Measurements from ENCODE around the gene HDAC10. TPM values are rescaled to one million over a fixed set of nuclear protein-coding genes. Genes with fewer than 3 reads are reported as not detected.

HDAC10 gene
- total and polyA plus RNA-seq, 10 of the 15 experiments (the other 5 are each of a cell fraction or from before 2014, with no cell fraction given) = 0.26 to 48.6 (median 5.0) TPM

GRCh38 chr22:50219800-50220602 is 31.1 kb downstream of the HDAC10 start:
- DNase-seq (ENCODE audit: low read depth, low spot score) (no peak), FAIRE-seq (no peak), ATAC-seq (no peak)
- Histone ChIP-seq H3K27ac (ENCODE audit: control insufficient read depth, insufficient read depth) (no peak overlapping the region), H3K9me3 (replicated peaks; ENCODE audit: control insufficient read depth, insufficient read depth, low read length) (no peaks in the 10 kb centered on the region), H3K79me2 (ENCODE audit: control insufficient read depth, insufficient read depth, low read length) (no peaks in the 10 kb centered on the region; the same call in 1 of the 2 replicates), H3K9ac (ENCODE audit: control insufficient read depth, insufficient read depth, low read length) (no peak overlapping the region), H3K27me3 (replicated peaks in 1 of 2; ENCODE audit: control insufficient read depth in 2 of 2, insufficient read depth in 2 of 2, low read length in 1 of 2) (no peaks in the 10 kb centered on the region), H3K36me3 (ENCODE audit: control insufficient read depth in 2 of 2, insufficient read depth in 2 of 2, low read length in 1 of 2) (peaks cover 19 to 65% of the 10 kb centered on the region in 2 experiments; a peak in 3 of 4 replicates), H3K4me1 (ENCODE audit: control insufficient read depth, insufficient read depth, low read length) (no peaks in the 10 kb centered on the region), H4K20me1 (ENCODE audit: control insufficient read depth, insufficient read depth) (no peaks in the 10 kb centered on the region), H3K4me3 (no peak overlapping the region), H2AFZ (ENCODE audit: control insufficient read depth, low read depth, low read length) (no peak overlapping the region), H3K4me2 (ENCODE audit: control insufficient read depth, insufficient read depth) (no peak overlapping the region)
- 94% methylated on average over 25 of the region's 25 CpGs for WGBS (ENCODE audit: insufficient coverage, insufficient replicate concordance, low lambda C conversion rate, missing lambda C conversion rate)
- POLR2A ChIA-PET = no interaction called here
- in situ Hi-C loops (cut with MboI) = no loop called here
- no TSS peak for BruUV-seq (replicated peaks)
- CTCF ChIA-PET = no interaction called here
- TF ChIP-seq WRNIP1 (IDR thresholded peaks at IDR 0.05; ENCODE audit: borderline replicate concordance, low read depth, low read length) (no peak), TARDBP (IDR thresholded peaks at IDR 0.05; ENCODE audit: borderline replicate concordance) (no peak), SREBF2 (IDR thresholded peaks at IDR 0.05; ENCODE audit: low read length) (no peak)
- intact Hi-C loops (cut with micrococcal nuclease; ENCODE audit: unreplicated experiment) = no loop called here
- SMC1A ChIA-PET (ENCODE audit: uncharacterized antibody, unreplicated experiment) = no interaction called here
- RAD21 ChIA-PET (ENCODE audit: unreplicated experiment) = no interaction called here

GRCh38 chr22:50218996-50219727 is 31.9 kb downstream of the HDAC10 start:
- Histone ChIP-seq H2AFZ (ENCODE audit: control insufficient read depth, low read depth, low read length) (no peak overlapping the region), H3K27ac (ENCODE audit: control insufficient read depth, insufficient read depth) (no peak overlapping the region), H3K9me3 (replicated peaks; ENCODE audit: control insufficient read depth, insufficient read depth, low read length) (no peaks in the 10 kb centered on the region), H3K79me2 (ENCODE audit: control insufficient read depth, insufficient read depth, low read length) (no peaks in the 10 kb centered on the region; the same call in 1 of the 2 replicates), H3K27me3 (replicated peaks in 1 of 2; ENCODE audit: control insufficient read depth in 2 of 2, insufficient read depth in 2 of 2, low read length in 1 of 2) (no peaks in the 10 kb centered on the region), H3K4me1 (ENCODE audit: control insufficient read depth, insufficient read depth, low read length) (no peaks in the 10 kb centered on the region), H3K36me3 (ENCODE audit: control insufficient read depth in 2 of 2, insufficient read depth in 2 of 2, low read length in 1 of 2) (peaks cover 23 to 65% of the 10 kb centered on the region in 2 experiments; a peak in 3 of 4 replicates), H3K4me2 (ENCODE audit: control insufficient read depth, insufficient read depth) (no peak overlapping the region), H4K20me1 (ENCODE audit: control insufficient read depth, insufficient read depth) (no peaks in the 10 kb centered on the region), H3K9ac (ENCODE audit: control insufficient read depth, insufficient read depth, low read length) (no peak overlapping the region), H3K4me3 (no peak overlapping the region)
- WGBS (ENCODE audit: insufficient coverage, insufficient replicate concordance, low lambda C conversion rate, missing lambda C conversion rate) = 96% methylated on average over 37 of the region's 42 CpGs
- no peak; the same call in 2 of the 3 replicates for ATAC-seq
- FAIRE-seq = no peak
- RAD21 ChIA-PET (ENCODE audit: unreplicated experiment) = no interaction called here
- SMC1A ChIA-PET (ENCODE audit: uncharacterized antibody, unreplicated experiment) = no interaction called here
- POLR2A ChIA-PET = no interaction called here
- no peak for DNase-seq (ENCODE audit: low read depth, low spot score)
- TF ChIP-seq BHLHE40 (IDR thresholded peaks at IDR 0.05; ENCODE audit: borderline replicate concordance in 1 of 2, low read depth in 2 of 2, low read length in 1 of 2) (peak in 1 of 2 experiments; percentile 41; a peak in 1 of 4 replicates), SREBF2 (IDR thresholded peaks at IDR 0.05; ENCODE audit: low read length) (no peak)
- intact Hi-C loops (cut with micrococcal nuclease; ENCODE audit: unreplicated experiment) = no loop called here
- no TSS peak for BruUV-seq (replicated peaks)
- in situ Hi-C loops (cut with MboI) = no loop called here
- CTCF ChIA-PET = interaction anchor here (0.6 kb wide), 1 partner anchor 247 kb away, joined by 3 read pairs; no protein-coding TSS in a partner anchor

All from GM12878 (cell line).